NT2/D1 (cell line): ENCODE data around the gene PDPK1.
"Not testable (repeated sequence)": the region's sequence is repeated elsewhere in the genome, so short reads cannot be mapped to it uniquely, and the experiment has no call there.

Source experiments
- DNase-seq: peaks from one replicate; pipeline ENCODE4 v3.0.0-alpha.2; 2011; ENCODE audit warnings: low read depth, low spot score
- H3K27me3 ChIP-seq: 2 replicates; pipeline ENCODE4 v1.6.0; 2011; ENCODE audit warnings: mild to moderate bottlenecking; ENCODE audit not compliant: insufficient read length, insufficient read depth
- H3K36me3 ChIP-seq: 2 replicates; pipeline ENCODE4 v1.6.1; 2011; ENCODE audit warnings: mild to moderate bottlenecking, low read length, mixed read lengths; ENCODE audit not compliant: insufficient read depth, insufficient read length
- H3K4me1 ChIP-seq: 2 replicates; pipeline ENCODE4 v1.5.1; 2011; ENCODE audit not compliant: insufficient read depth, insufficient read length
- H3K4me3 ChIP-seq: 2 replicates; pipeline ENCODE4 v1.5.1; 2011; ENCODE audit warnings: low read depth; ENCODE audit not compliant: insufficient read length
- H3K9ac ChIP-seq: 2 replicates; pipeline ENCODE4 v1.6.0; 2011; ENCODE audit warnings: low read depth; ENCODE audit not compliant: insufficient read length
- H3K9me3 ChIP-seq: 2 replicates; pipeline ENCODE4 v1.5.1; 2011; ENCODE audit warnings: mild to moderate bottlenecking, low read length; ENCODE audit not compliant: insufficient read depth
- SUZ12 ChIP-seq: IDR thresholded peaks from 2 replicates; pipeline ENCODE4 v1.6.1; 2011; ENCODE audit not compliant: insufficient read length, insufficient read depth; ENCODE audit errors: extremely low read depth
- YY1 ChIP-seq: IDR thresholded peaks from 2 replicates; pipeline ENCODE4 v1.6.1; 2011; ENCODE audit not compliant: insufficient read length, insufficient read depth
- ZNF274 ChIP-seq: IDR thresholded peaks from 2 replicates; pipeline ENCODE4 v1.6.1; 2011; ENCODE audit warnings: mild to moderate bottlenecking, low read depth, low read length

PDPK1 gene

GRCh38 chr16:2578905-2579304, 41.1 kb downstream of the PDPK1 start:
- H3K9ac ChIP-seq, DNase-seq, H3K4me3 ChIP-seq, H3K36me3 ChIP-seq, H3K4me1 ChIP-seq, H3K27me3 ChIP-seq, H3K9me3 ChIP-seq: not testable (repeated sequence)

GRCh38 chr16:2580143-2580542, 42.3 kb downstream of the PDPK1 start:
- not testable (repeated sequence) for H3K27me3 ChIP-seq, H3K4me3 ChIP-seq, H3K9me3 ChIP-seq, H3K4me1 ChIP-seq, DNase-seq, H3K36me3 ChIP-seq, H3K9ac ChIP-seq

- DNase-seq, H3K4me3 ChIP-seq, H3K27me3 ChIP-seq, H3K9ac ChIP-seq, H3K4me1 ChIP-seq, H3K9me3 ChIP-seq: not testable (repeated sequence)
- H3K36me3 ChIP-seq = peaks cover 14% of the 10 kb centered on the region
Observed at GRCh38 chr16:2580818-2581217, 43.0 kb downstream of the PDPK1 start.

GRCh38 chr16:2584729-2585650, 47.2 kb downstream of the PDPK1 start:
- no peak overlapping the region for H3K9ac ChIP-seq
- TF ChIP-seq ZNF274 (no peak), SUZ12 (no peak), YY1 (no peak)
- H3K27me3 ChIP-seq = no peaks in the 10 kb centered on the region
- no peaks in the 10 kb centered on the region for H3K9me3 ChIP-seq
- peaks cover 5% of the 10 kb centered on the region for H3K4me1 ChIP-seq
- no peak overlapping the region for H3K4me3 ChIP-seq
- DNase-seq = no peak
- peaks cover 49% of the 10 kb centered on the region for H3K36me3 ChIP-seq

GRCh38 chr16:2585651-2586081, 47.8 kb downstream of the PDPK1 start:
- no peak overlapping the region for H3K9ac ChIP-seq
- H3K36me3 ChIP-seq = peaks cover 54% of the 10 kb centered on the region
- DNase-seq = no peak
- H3K4me3 ChIP-seq = no peak overlapping the region
- TF ChIP-seq YY1 (no peak), ZNF274 (no peak), SUZ12 (no peak)
- H3K27me3 ChIP-seq = no peaks in the 10 kb centered on the region
- peaks cover 5% of the 10 kb centered on the region for H3K4me1 ChIP-seq
- no peaks in the 10 kb centered on the region for H3K9me3 ChIP-seq

GRCh38 chr16:2586241-2586640, 48.4 kb downstream of the PDPK1 start:
- Histone ChIP-seq H3K36me3 (peaks cover 57% of the 10 kb centered on the region), H3K4me3 (no peak overlapping the region), H3K9me3 (no peaks in the 10 kb centered on the region), H3K4me1 (peaks cover 5% of the 10 kb centered on the region), H3K27me3 (no peaks in the 10 kb centered on the region), H3K9ac (peak overlapping the region; percentile 8)
- no peak for DNase-seq
- no peak for TF ChIP-seq ZNF274
- no peak for TF ChIP-seq SUZ12
- TF ChIP-seq YY1 = no peak

- Histone ChIP-seq H3K4me1 (peaks cover 5% of the 10 kb centered on the region), H3K9me3 (no peaks in the 10 kb centered on the region), H3K36me3 (peaks cover 63% of the 10 kb centered on the region), H3K27me3 (no peaks in the 10 kb centered on the region), H3K4me3 (no peak overlapping the region), H3K9ac (no peak overlapping the region)
- TF ChIP-seq YY1 (no peak), ZNF274 (no peak), SUZ12 (no peak)
- DNase-seq = no peak
Observed at GRCh38 chr16:2586901-2587480, 49.2 kb downstream of the PDPK1 start.
